GM21381 (cell line): Measurements from ENCODE around the gene IKBKE.
"Not testable (repeated sequence)": the region's sequence is repeated elsewhere in the genome, so short reads cannot be mapped to it uniquely, and the experiment has no call there.

ENCODE experiments used
- ATAC-seq: cut with Tn5 transposase; IDR thresholded peaks from one replicate; pipeline ENCODE4 v1.9.1; 2021; ENCODE audit warnings: mild to moderate bottlenecking, moderate library complexity; ENCODE audit not compliant: unreplicated experiment

Gene IKBKE

GRCh38 chr1:206472454-206472853 is 2.2 kb downstream of the IKBKE start:
- no peak for ATAC-seq

GRCh38 chr1:206472886-206473285 is 2.6 kb downstream of the IKBKE start:
- ATAC-seq = no peak

GRCh38 chr1:206476058-206476457 is 5.8 kb downstream of the IKBKE start:
- ATAC-seq = no peak

GRCh38 chr1:206476591-206476990 is 6.3 kb downstream of the IKBKE start:
- no peak for ATAC-seq

- no peak for ATAC-seq
Measured at GRCh38 chr1:206477110-206477509, 6.8 kb downstream of the IKBKE start.

GRCh38 chr1:206477581-206478380 is 7.5 kb downstream of the IKBKE start:
- no peak for ATAC-seq

- no peak for ATAC-seq
Measured at GRCh38 chr1:206478746-206479145, 8.5 kb downstream of the IKBKE start.

- no peak for ATAC-seq
Measured at GRCh38 chr1:206479183-206480125, 9.2 kb downstream of the IKBKE start.

GRCh38 chr1:206480211-206480610 is 9.9 kb downstream of the IKBKE start:
- ATAC-seq = no peak

- no peak for ATAC-seq
Measured at GRCh38 chr1:206482611-206483010, 12.3 kb downstream of the IKBKE start.

- ATAC-seq = not testable (repeated sequence)
Measured at GRCh38 chr1:206483864-206484263, 13.6 kb downstream of the IKBKE start.

- ATAC-seq = no peak
Measured at GRCh38 chr1:206484901-206485300, 14.6 kb downstream of the IKBKE start.

- ATAC-seq = no peak
Measured at GRCh38 chr1:206486995-206487788, 16.9 kb downstream of the IKBKE start.

GRCh38 chr1:206487970-206488369 is 17.7 kb downstream of the IKBKE start:
- ATAC-seq = no peak

GRCh38 chr1:206488466-206488865 is 18.2 kb downstream of the IKBKE start:
- ATAC-seq = no peak

- peak; percentile 62 for ATAC-seq
Measured at GRCh38 chr1:206489980-206490770, 19.9 kb downstream of the IKBKE start.

- ATAC-seq = no peak
Measured at GRCh38 chr1:206490771-206491405, 20.6 kb downstream of the IKBKE start.

GRCh38 chr1:206491616-206492015 is 21.3 kb downstream of the IKBKE start:
- ATAC-seq = no peak

GRCh38 chr1:206492589-206492988 is 22.3 kb downstream of the IKBKE start:
- ATAC-seq = no peak

- ATAC-seq = no peak
Measured at GRCh38 chr1:206493279-206493678, 23.0 kb downstream of the IKBKE start.
